Measurements from ENCODE around the gene COG5.

DNA sequence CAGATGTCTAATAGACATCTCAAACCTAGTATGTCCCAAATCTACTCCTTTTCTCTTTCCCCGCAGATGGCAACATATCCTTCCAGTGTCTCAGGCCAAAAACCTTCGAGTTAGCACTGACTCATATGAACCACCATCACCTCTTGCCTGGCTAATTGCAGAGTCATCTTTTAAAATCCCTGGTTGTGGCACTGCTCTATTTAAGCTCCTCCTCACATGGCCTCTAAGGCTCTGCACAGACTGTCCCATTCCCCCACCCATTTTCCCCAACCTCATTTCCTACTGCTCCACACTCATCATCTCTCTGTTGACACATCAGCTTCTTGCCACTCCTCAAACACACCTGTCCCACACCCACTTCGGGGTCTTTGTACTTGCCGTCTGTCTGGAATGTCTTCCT, 411.7 kb downstream of the COG5 start:
- no peak for TF ChIP-seq FOXK2 (IDR thresholded peaks at IDR 0.05)
- TF ChIP-seq SP1 (IDR thresholded peaks at IDR 0.05) = no peak
- no peak for TF ChIP-seq CTBP1 (IDR thresholded peaks at IDR 0.05; ENCODE audit: borderline replicate concordance)
- TF ChIP-seq HDGF (IDR thresholded peaks at IDR 0.05; ENCODE audit: borderline replicate concordance) = no peak
- no peak for TF ChIP-seq NFRKB (IDR thresholded peaks at IDR 0.05)
- TF ChIP-seq ZNF384 (IDR thresholded peaks at IDR 0.05) = no peak
- no peak for TF ChIP-seq BHLHE40 (IDR thresholded peaks at IDR 0.05; ENCODE audit: borderline replicate concordance)
- no peak for TF ChIP-seq SUZ12 (IDR thresholded peaks at IDR 0.05)
- TF ChIP-seq TARDBP (IDR thresholded peaks at IDR 0.05) = no peak
- TF ChIP-seq FOXA1 (IDR thresholded peaks at IDR 0.05) = no peak

Measured in HEK293T (cell line).